ENCODE results near the gene UCP3.

GRCh38 chr11:73971175-73971719 lies 37.6 kb downstream of the UCP3 start:
- TF ChIP-seq CTCF (IDR thresholded peaks at IDR 0.05): no peak
- peak in 1 of 4 donors; percentile 10 for TF ChIP-seq POLR2AphosphoS5 (IDR thresholded peaks at IDR 0.05)
- no peak for TF ChIP-seq POLR2A (IDR thresholded peaks at IDR 0.05)
- TF ChIP-seq EP300 (IDR thresholded peaks at IDR 0.05): no peak
